PC-9 (cell line): ENCODE measurements around the gene MTG2. TPM values are rescaled to one million over a fixed set of nuclear protein-coding genes. Genes with fewer than 3 reads are reported as not detected.

Experiments used
- BruUV-seq: library from RNA; stranded (reverse); fragments of 400-500 nt; replicated peaks from 2 replicates; lab custom pipeline; 2021; lab: Mats Ljungman, UMichigan
- CTCF ChIA-PET: fragments of 300-600 bp; sonication (Branson Sonifier 250); formaldehyde crosslinking; loops from one replicate; lab custom pipeline; 2022; ENCODE audit warnings: antibody characterized with exemption; lab: Charles Lee
- POLR2A ChIA-PET: fragments of 300-600 bp; sonication (Branson Sonifier 250); formaldehyde crosslinking; loops from one replicate; lab custom pipeline; 2022; ENCODE audit warnings: antibody characterized with exemption; ENCODE audit not compliant: unreplicated experiment; lab: Charles Lee
- DNase-seq, 2 experiments: peaks; one replicate each; pipeline versions ENCODE4 v3.0.0 to v3.0.0-alpha.2; 2015 to 2022; ENCODE audit warnings: mixed read lengths in 1 of 2
- H2AFZ ChIP-seq: fragments of 200-600 bp; sonication (generic); 2 replicates; pipeline ENCODE4 v1.8.1; 2017; ENCODE audit warnings: antibody characterized with exemption
- H3F3A ChIP-seq: fragments of 200-600 bp; sonication (generic); 2 replicates; pipeline ENCODE4 v1.8.1; 2017; ENCODE audit warnings: antibody characterized with exemption, mild to moderate bottlenecking, low read depth; ENCODE audit not compliant: insufficient read depth
- H3K27ac ChIP-seq: fragments of 200-600 bp; sonication (generic); 2 replicates; pipeline ENCODE4 v1.6.1; 2016; ENCODE audit warnings: mixed run types
- H3K27me3 ChIP-seq: fragments of 200-600 bp; sonication (generic); 2 replicates; pipeline ENCODE4 v1.6.1; 2016; ENCODE audit warnings: low read depth, mixed run types; ENCODE audit not compliant: insufficient read depth
- H3K36me3 ChIP-seq: fragments of 200-600 bp; sonication (generic); 2 replicates; pipeline ENCODE4 v1.6.1; 2016; ENCODE audit warnings: low read depth, mixed run types
- H3K4me1 ChIP-seq: fragments of 200-600 bp; sonication (generic); replicated peaks from 2 replicates; pipeline ENCODE4 v1.6.1; 2016; ENCODE audit warnings: mixed run types; ENCODE audit not compliant: insufficient read depth
- H3K4me2 ChIP-seq: fragments of 200-600 bp; sonication (generic); 2 replicates; pipeline ENCODE4 v1.6.1; 2017; ENCODE audit warnings: mixed run types
- H3K4me3 ChIP-seq: fragments of 200-600 bp; sonication (generic); 2 replicates; pipeline ENCODE4 v1.6.1; 2016; ENCODE audit warnings: mixed run types
- H3K79me2 ChIP-seq: fragments of 200-600 bp; sonication (generic); 2 replicates; pipeline ENCODE4 v1.6.1; 2017; ENCODE audit warnings: low read depth, mixed run types
- H3K9me2 ChIP-seq: fragments of 200-600 bp; sonication (generic); 2 replicates; pipeline ENCODE4 v1.8.1; 2017; ENCODE audit warnings: mild to moderate bottlenecking; ENCODE audit not compliant: insufficient read depth
- H3K9me3 ChIP-seq: fragments of 200-600 bp; sonication (generic); 2 replicates; pipeline ENCODE4 v1.8.1; 2016; ENCODE audit warnings: low read depth; ENCODE audit not compliant: insufficient read depth
- H4K20me1 ChIP-seq: fragments of 200-600 bp; sonication (generic); 2 replicates; pipeline ENCODE4 v1.8.1; 2017; ENCODE audit not compliant: insufficient read depth
- EZH2 ChIP-seq: fragments of 200-600 bp; sonication (generic); IDR thresholded peaks from 2 replicates; pipeline ENCODE4 v1.8.0; 2017; ENCODE audit warnings: antibody characterized with exemption, low read depth
- intact Hi-C: fragments of 100-400 bp; cut with micrococcal nuclease; formaldehyde crosslinking; loops from one replicate; pipeline ENCODE4 v1.10.0; 2022; ENCODE audit not compliant: unreplicated experiment
- total RNA-seq: library from RNA; stranded (reverse); gene quantifications from 2 replicates; pipeline ENCODE4 v1.2.3, GENCODE V29; 2021
- TF ChIP-seq, protein P1 (sequence below): fragments of 200-600 bp; sonication (generic); conservative IDR thresholded peaks from 2 replicates; pipeline ENCODE4 v1.6.1; 2017; ENCODE audit warnings: mixed run types, antibody characterized with exemption, mild to moderate bottlenecking, moderate library complexity

The MTG2 gene
- total RNA-seq, 1 experiment from 2014 or later, result 58.1 TPM

DNA sequence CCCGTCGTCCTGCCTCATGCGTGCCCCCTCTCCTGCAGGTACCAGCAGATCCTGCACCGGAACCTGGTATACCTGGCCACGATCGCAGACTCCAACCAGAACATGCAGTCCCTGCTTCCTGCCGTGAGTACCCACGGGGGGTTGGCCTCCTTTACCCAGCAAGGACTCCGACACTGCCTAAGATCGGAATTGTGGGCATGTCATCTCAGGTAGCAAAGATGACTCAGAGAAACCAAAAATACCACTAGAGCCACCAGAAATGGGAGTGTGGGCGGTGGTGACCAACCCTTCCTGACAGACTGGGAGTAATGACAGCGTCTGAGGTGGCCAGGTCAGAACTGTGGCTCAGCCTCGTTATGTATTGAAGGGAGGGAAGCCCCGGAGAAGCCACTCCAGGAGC lies 23.0 kb upstream of the MTG2 start:
- ChIA-PET POLR2A (no interaction called here), CTCF (no interaction called here)
- Histone ChIP-seq H3F3A (peaks cover 23% of the 10 kb centered on the region), H4K20me1 (peaks cover 50% of the 10 kb centered on the region), H3K36me3 (peaks cover 13% of the 10 kb centered on the region; the same call in 1 of the 2 replicates), H2AFZ (no peak overlapping the region), H3K4me3 (no peak overlapping the region), H3K9me3 (no peaks in the 10 kb centered on the region), H3K27me3 (no peaks in the 10 kb centered on the region), H3K9me2 (no peaks in the 10 kb centered on the region), H3K27ac (peak overlapping the region; percentile 38; the same call in 1 of the 2 replicates), H3K4me2 (peak overlapping the region; percentile 51), H3K79me2 (peaks cover 40% of the 10 kb centered on the region), H3K4me1 (peaks cover 35% of the 10 kb centered on the region)
- TF ChIP-seq, protein P1, sequence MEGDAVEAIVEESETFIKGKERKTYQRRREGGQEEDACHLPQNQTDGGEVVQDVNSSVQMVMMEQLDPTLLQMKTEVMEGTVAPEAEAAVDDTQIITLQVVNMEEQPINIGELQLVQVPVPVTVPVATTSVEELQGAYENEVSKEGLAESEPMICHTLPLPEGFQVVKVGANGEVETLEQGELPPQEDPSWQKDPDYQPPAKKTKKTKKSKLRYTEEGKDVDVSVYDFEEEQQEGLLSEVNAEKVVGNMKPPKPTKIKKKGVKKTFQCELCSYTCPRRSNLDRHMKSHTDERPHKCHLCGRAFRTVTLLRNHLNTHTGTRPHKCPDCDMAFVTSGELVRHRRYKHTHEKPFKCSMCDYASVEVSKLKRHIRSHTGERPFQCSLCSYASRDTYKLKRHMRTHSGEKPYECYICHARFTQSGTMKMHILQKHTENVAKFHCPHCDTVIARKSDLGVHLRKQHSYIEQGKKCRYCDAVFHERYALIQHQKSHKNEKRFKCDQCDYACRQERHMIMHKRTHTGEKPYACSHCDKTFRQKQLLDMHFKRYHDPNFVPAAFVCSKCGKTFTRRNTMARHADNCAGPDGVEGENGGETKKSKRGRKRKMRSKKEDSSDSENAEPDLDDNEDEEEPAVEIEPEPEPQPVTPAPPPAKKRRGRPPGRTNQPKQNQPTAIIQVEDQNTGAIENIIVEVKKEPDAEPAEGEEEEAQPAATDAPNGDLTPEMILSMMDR, result no peak
- intact Hi-C loops, result no loop called here
- DNase-seq, result peak; percentile 89 to 92
- no TSS peak for BruUV-seq

DNA sequence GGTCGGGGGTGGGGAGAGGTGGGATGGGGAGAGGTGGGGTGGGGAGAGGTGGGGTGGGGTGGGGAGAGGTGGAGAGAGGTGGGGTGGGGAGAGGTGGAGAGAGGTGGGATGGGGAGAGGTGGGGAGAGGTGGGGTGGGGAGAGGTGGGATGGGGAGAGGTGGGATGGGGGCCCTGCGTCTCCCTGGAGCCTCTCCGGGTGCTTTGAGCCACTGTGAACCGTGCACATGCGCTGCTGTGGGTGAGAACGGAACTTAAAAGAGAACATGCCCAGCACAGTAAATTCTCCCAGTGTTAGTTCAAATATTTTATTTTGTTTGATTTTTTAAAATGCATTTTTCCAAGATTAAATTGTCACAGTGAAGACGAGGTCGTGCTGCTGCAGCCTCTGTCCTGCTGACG lies 22.6 kb upstream of the MTG2 start:
- H3K9me2 ChIP-seq, result no peaks in the 10 kb centered on the region
- H2AFZ ChIP-seq, result no peak overlapping the region
- no TSS peak for BruUV-seq
- DNase-seq, result no peak
- intact Hi-C loops, result no loop called here
- ChIA-PET CTCF (no interaction called here), POLR2A (no interaction called here)
- H3K4me1 ChIP-seq, result peaks cover 30% of the 10 kb centered on the region
- no peak overlapping the region for H3K4me2 ChIP-seq
- no peak overlapping the region for H3K4me3 ChIP-seq
- H3K27me3 ChIP-seq, result no peaks in the 10 kb centered on the region
- peaks cover 35% of the 10 kb centered on the region for H3K79me2 ChIP-seq
- H4K20me1 ChIP-seq, result peaks cover 46% of the 10 kb centered on the region
- peaks cover 13% of the 10 kb centered on the region; the same call in 1 of the 2 replicates for H3K36me3 ChIP-seq
- peaks cover 18% of the 10 kb centered on the region for H3F3A ChIP-seq
- H3K9me3 ChIP-seq, result no peaks in the 10 kb centered on the region
- TF ChIP-seq, protein P1, result no peak
- TF ChIP-seq EZH2, result no peak
- no peak overlapping the region for H3K27ac ChIP-seq

DNA sequence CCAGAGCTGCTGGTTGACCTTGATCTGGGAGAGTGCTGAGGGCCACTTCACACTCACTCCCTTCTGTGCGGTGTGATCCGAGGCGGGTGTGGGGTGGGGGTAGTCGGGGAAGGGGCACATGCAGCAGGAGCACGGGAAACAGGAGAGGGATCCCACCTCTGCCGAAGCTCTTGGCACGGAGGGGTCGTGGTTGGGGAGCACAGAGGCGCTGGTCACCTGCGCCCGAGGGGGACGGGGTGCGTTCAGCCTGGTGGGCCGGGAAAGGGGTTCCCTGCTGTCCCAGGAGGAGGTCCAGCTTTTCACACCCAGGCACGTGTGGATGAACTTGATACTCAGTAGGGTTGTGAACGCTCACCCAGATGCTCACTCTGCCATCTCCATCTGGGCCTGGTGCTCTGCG lies 22.0 kb upstream of the MTG2 start:
- H3K27me3 ChIP-seq, result no peaks in the 10 kb centered on the region
- no TSS peak for BruUV-seq
- no peaks in the 10 kb centered on the region for H3K9me2 ChIP-seq
- H4K20me1 ChIP-seq, result peaks cover 42% of the 10 kb centered on the region
- H2AFZ ChIP-seq, result no peak overlapping the region
- no peaks in the 10 kb centered on the region for H3K9me3 ChIP-seq
- peaks cover 13% of the 10 kb centered on the region; the same call in 1 of the 2 replicates for H3K36me3 ChIP-seq
- H3K4me2 ChIP-seq, result no peak overlapping the region
- peaks cover 14% of the 10 kb centered on the region for H3F3A ChIP-seq
- H3K4me1 ChIP-seq, result peaks cover 24% of the 10 kb centered on the region
- intact Hi-C loops, result no loop called here
- ChIA-PET CTCF (no interaction called here), POLR2A (no interaction called here)
- no peak overlapping the region for H3K4me3 ChIP-seq
- DNase-seq, result no peak
- H3K79me2 ChIP-seq, result peaks cover 33% of the 10 kb centered on the region
- no peak overlapping the region for H3K27ac ChIP-seq
- TF ChIP-seq EZH2, result no peak
- TF ChIP-seq, protein P1, result no peak
